Endothelial cell of umbilical vein (primary cell): ENCODE data around the gene ZNF362. TPM values are rescaled to one million over a fixed set of nuclear protein-coding genes. Genes with fewer than 3 reads are reported as not detected.

ENCODE experiments used
- BruUV-seq: library from RNA; stranded (reverse); fragments of 400-500 nt; replicated peaks from 2 replicates; lab custom pipeline; 2021; lab: Mats Ljungman, UMichigan
- CTCF ChIA-PET: fragments of 300-600, 350-600 bp; sonication (Branson Sonifier 250); formaldehyde crosslinking; loops from one replicate; lab custom pipeline; 2021; ENCODE audit warnings: antibody characterized with exemption, inconsistent platforms; lab: Charles Lee
- POLR2A ChIA-PET: fragments of 300-600, 350-600 bp; sonication (Branson Sonifier 250); formaldehyde crosslinking; loops from one replicate; lab custom pipeline; 2021; ENCODE audit warnings: antibody characterized with exemption, inconsistent platforms; lab: Charles Lee
- DNase-seq: peaks from one replicate; pipeline ENCODE4 v3.0.0-alpha.2; 2011; ENCODE audit warnings: low read depth, low spot score
- FAIRE-seq: peaks from 2 replicates; lab custom pipeline; 2011; peaks lifted over from hg19 to GRCh38; lab: Jason Lieb, UNC
- H2AFZ ChIP-seq: 2 replicates; pipeline ENCODE4 v1.6.0; 2012; ENCODE audit warnings: low read depth, low read length, control low read depth, inconsistent platforms
- H3K27ac ChIP-seq: 2 replicates; pipeline ENCODE4 v1.5.1; 2011; ENCODE audit warnings: low read depth, mild to moderate bottlenecking, control low read depth, low read length, moderate library complexity; ENCODE audit not compliant: insufficient read depth
- H3K27me3 ChIP-seq, 2 experiments: 2 replicates each; pipeline versions ENCODE4 v1.6.0 to v1.6.1; 2011; ENCODE audit warnings: low read length in 2 of 2, mixed read lengths in 1 of 2; ENCODE audit not compliant: control insufficient read depth in 2 of 2, insufficient read depth in 2 of 2
- H3K36me3 ChIP-seq, 2 experiments: 2 replicates in 1 of 2; 3 replicates in 1 of 2; pipeline ENCODE4 v1.5.1; 2011; ENCODE audit warnings: low read length in 2 of 2, mild to moderate bottlenecking in 1 of 2, moderate library complexity in 1 of 2; ENCODE audit not compliant: control insufficient read depth in 2 of 2, insufficient read depth in 2 of 2; ENCODE audit errors: extremely low read depth in 1 of 2
- H3K4me1 ChIP-seq: 3 replicates; pipeline ENCODE4 v1.5.1; 2011; ENCODE audit warnings: mild to moderate bottlenecking, low read length; ENCODE audit not compliant: control insufficient read depth, insufficient read depth; ENCODE audit errors: extremely low read depth
- H3K4me2 ChIP-seq: 2 replicates; pipeline ENCODE4 v1.6.1; 2011; ENCODE audit warnings: low read length, control low read depth, mixed read lengths; ENCODE audit not compliant: insufficient read depth
- H3K4me3 ChIP-seq, 3 experiments: fragments of 200-600 bp in 1 of 3; sonication (generic), shearing (Covaris generic) in 1 of 3; replicated peaks in 1 of 3; 2 replicates each; pipeline ENCODE4 v1.5.1; 2011 to 2016; ENCODE audit warnings: control low read depth in 3 of 3, low read length in 3 of 3, mild to moderate bottlenecking in 2 of 3, inconsistent platforms in 1 of 3, low read depth in 1 of 3, moderate library complexity in 1 of 3; ENCODE audit not compliant: insufficient read depth in 1 of 3
- H3K79me2 ChIP-seq: 2 replicates; pipeline ENCODE4 v1.6.0; 2012; ENCODE audit warnings: low read length, inconsistent platforms; ENCODE audit not compliant: control insufficient read depth, insufficient read depth
- H3K9ac ChIP-seq: replicated peaks from 2 replicates; pipeline ENCODE3; 2011; ENCODE audit warnings: low read length, control low read depth; ENCODE audit not compliant: insufficient read depth; ENCODE audit errors: extremely low read depth
- H3K9me1 ChIP-seq: replicated peaks from 3 replicates; pipeline ENCODE4 v1.6.0; 2011; ENCODE audit warnings: mild to moderate bottlenecking, low read length; ENCODE audit not compliant: control insufficient read depth, insufficient read depth; ENCODE audit errors: extremely low read depth
- H3K9me3 ChIP-seq: replicated peaks from 2 replicates; pipeline ENCODE4 v1.5.1; 2012; ENCODE audit warnings: low read length, inconsistent platforms; ENCODE audit not compliant: control insufficient read depth, insufficient read depth
- H4K20me1 ChIP-seq: replicated peaks from 2 replicates; pipeline ENCODE3; 2011; ENCODE audit warnings: mild to moderate bottlenecking, low read length; ENCODE audit not compliant: control insufficient read depth, insufficient read depth; ENCODE audit errors: extremely low read depth
- CTCF ChIP-seq, 2 donors: IDR thresholded peaks; 1 replicate in 1 of 2; 2 replicates in 1 of 2; pipeline ENCODE4 v1.5.1; 2011; ENCODE audit warnings: low read length in 2 of 2, mild to moderate bottlenecking in 2 of 2, moderate library complexity in 2 of 2, control low read depth in 1 of 2, inconsistent platforms in 1 of 2, low read depth in 1 of 2; ENCODE audit not compliant: insufficient read depth in 1 of 2; ENCODE audit errors: extremely low read depth in 1 of 2
- EZH2 ChIP-seq: IDR thresholded peaks from 2 replicates; pipeline ENCODE4 v1.6.1; 2012; ENCODE audit warnings: borderline replicate concordance, low read depth, mild to moderate bottlenecking, moderate library complexity, low read length, inconsistent platforms; ENCODE audit not compliant: severe bottlenecking
- FOS ChIP-seq: IDR thresholded peaks from 2 replicates; pipeline ENCODE4 v1.6.1; 2011; ENCODE audit warnings: mild to moderate bottlenecking, low read length, moderate library complexity, borderline replicate concordance; ENCODE audit not compliant: insufficient read depth
- GATA2 ChIP-seq: IDR thresholded peaks from 2 replicates; pipeline ENCODE4 v1.7.0; 2011; ENCODE audit warnings: low read depth, mild to moderate bottlenecking, moderate library complexity, mixed read lengths, low read length; ENCODE audit not compliant: insufficient read length, insufficient read depth
- JUN ChIP-seq: IDR thresholded peaks from 2 replicates; pipeline ENCODE4 v1.6.1; 2011; ENCODE audit warnings: borderline replicate concordance, low read depth; ENCODE audit not compliant: insufficient read length, insufficient read depth
- MAX ChIP-seq: IDR thresholded peaks from 2 replicates; pipeline ENCODE4 v1.6.1; 2011; ENCODE audit not compliant: insufficient read depth, insufficient read length
- MYC ChIP-seq: IDR thresholded peaks from one replicate; pipeline ENCODE4 v1.6.1; 2011; ENCODE audit warnings: mild to moderate bottlenecking, low read depth, low read length
- POLR2A ChIP-seq: IDR thresholded peaks from 2 replicates; pipeline ENCODE4 v1.6.1; 2012; ENCODE audit warnings: low read depth, mild to moderate bottlenecking, control low read depth, low read length
- POLR2AphosphoS5 ChIP-seq: IDR thresholded peaks from 2 replicates; pipeline ENCODE4 v1.6.1; 2012; ENCODE audit warnings: low read depth, mild to moderate bottlenecking, control low read depth, low read length, moderate library complexity; ENCODE audit not compliant: insufficient read depth
- dilution Hi-C: fragments of 300-500 bp; cut with MboI; formaldehyde crosslinking; loops from one replicate; pipeline ENCODE4 v1.15.0; 2019; ENCODE audit warnings: low sequenced_read_pairs; ENCODE audit not compliant: extremely low pct_ligation_motif_present
- intact Hi-C: fragments of 100-400 bp; cut with micrococcal nuclease; formaldehyde crosslinking; loops from one replicate; pipeline ENCODE4 v1.10.0; 2022
- polyA plus RNA-seq, 4 experiments: library from polyadenylated mRNA; depleted of rRNA in 3 of 4; stranded (reverse) in 3 of 4; unstranded in 1 of 4; fragments of >200 nt; gene quantifications; 2 replicates each; pipeline versions ENCODE4 v1.2.1 to v1.2.3, GENCODE V29; 2011 to 2012; ENCODE audit warnings: missing spikeins in 1 of 4
- total RNA-seq: library from RNA; stranded (reverse); gene quantifications from 2 replicates; pipeline ENCODE4 v1.2.3, GENCODE V29; 2021

Gene ZNF362
- total and polyA plus RNA-seq, 2 donors (not counting 3 experiments of a cell fraction or from before 2014, with no cell fraction given), result 28.4 to 35.3 TPM

GRCh38 chr1:33299461-33300155, 43.3 kb downstream of the ZNF362 start:
- POLR2A ChIA-PET, result no interaction called here
- CTCF ChIA-PET, result interaction anchor here (5.7 kb wide), 1 partner anchor 69 kb away, joined by 95 read pairs; no protein-coding TSS in a partner anchor
- no peak overlapping the region for H3K4me2 ChIP-seq
- no peaks in the 10 kb centered on the region for H3K79me2 ChIP-seq
- dilution Hi-C loops (no loop called here), intact Hi-C loops (loop anchor here (2.0 to 5.0 kb wide), 4 partner anchors 42 to 313 kb away; partner anchors contain the start of gene ZNF362)
- no peak overlapping the region for H3K27ac ChIP-seq
- H3K9me3 ChIP-seq, result no peaks in the 10 kb centered on the region
- H3K4me3 ChIP-seq, result no peak overlapping the region
- DNase-seq, result no peak
- no peaks in the 10 kb centered on the region for H3K27me3 ChIP-seq
- H4K20me1 ChIP-seq, result no peaks in the 10 kb centered on the region
- H2AFZ ChIP-seq, result no peak overlapping the region
- H3K9ac ChIP-seq, result no peak overlapping the region
- TF ChIP-seq POLR2AphosphoS5 (no peak), MAX (no peak), GATA2 (no peak), POLR2A (no peak), CTCF (IDR thresholded peaks at IDR 0.05; ENCODE audit: extremely low read depth in 1 of 2, insufficient read depth in 1 of 2, low read depth in 1 of 2, low read length in 2 of 2) (no peak), FOS (no peak), JUN (no peak), EZH2 (no peak), MYC (no peak)
- H3K36me3 ChIP-seq, result peaks cover 3 to 16% of the 10 kb centered on the region in 2 experiments
- no peaks in the 10 kb centered on the region for H3K4me1 ChIP-seq
- TSS peak; percentile 34 for BruUV-seq
- FAIRE-seq, result no peak
- H3K9me1 ChIP-seq, result no peaks in the 10 kb centered on the region
